ENCODE results near the gene DNASE2. TPM values are rescaled to one million over a fixed set of nuclear protein-coding genes. Genes with fewer than 3 reads are reported as not detected.
A peak's percentile ranks its signal among the peaks of the same experiment; 100 is the strongest.

The DNASE2 gene
- total RNA-seq, 1 experiment from 2014 or later: 35.7 TPM

GRCh38 chr19:12884926-12885748 is 3.9 kb upstream of the DNASE2 start (continued):
- TF ChIP-seq KAT7 (CRISPR knock-in tag; IDR thresholded peaks at IDR 0.05; ENCODE audit: borderline replicate concordance): 0 out of 2 replicates have a peak, but pooled peaks have one; percentile 82
- 0 out of 2 replicates have a peak, but pooled peaks have one; percentile 66 for TF ChIP-seq ZBTB43 (CRISPR knock-in tag; IDR thresholded peaks at IDR 0.05)
- TF ChIP-seq PREB (CRISPR knock-in tag; IDR thresholded peaks at IDR 0.05; ENCODE audit: borderline replicate concordance): no peak
- TF ChIP-seq TCF7 (CRISPR knock-in tag; IDR thresholded peaks at IDR 0.05; ENCODE audit: low read depth): peak; percentile 72; the same call in 1 of the 2 replicates
- 0 out of 2 replicates have a peak, but pooled peaks have one; percentile 31 for TF ChIP-seq CREB1 (CRISPR knock-in tag; IDR thresholded peaks at IDR 0.05)
- no peak for TF ChIP-seq NFATC4 (CRISPR knock-in tag; IDR thresholded peaks at IDR 0.05)
- TF ChIP-seq ZNF512 (CRISPR knock-in tag; IDR thresholded peaks at IDR 0.05; ENCODE audit: borderline replicate concordance): no peak
- peak; percentile 79; the same call in 1 of the 2 replicates for TF ChIP-seq NFE2L1 (CRISPR knock-in tag; IDR thresholded peaks at IDR 0.05)
- TF ChIP-seq NR2C2 (CRISPR knock-in tag; IDR thresholded peaks at IDR 0.05): 0 out of 2 replicates have a peak, but pooled peaks have one; percentile 34
- TF ChIP-seq TEAD1 (CRISPR knock-in tag; IDR thresholded peaks at IDR 0.05): peak; percentile 83
- no peak for TF ChIP-seq ZNF532 (CRISPR knock-in tag; IDR thresholded peaks at IDR 0.05; ENCODE audit: borderline replicate concordance)
- no peak for TF ChIP-seq TP53 (CRISPR knock-in tag; IDR thresholded peaks at IDR 0.05)
- no peak for TF ChIP-seq RELA (CRISPR knock-in tag; IDR thresholded peaks at IDR 0.05; ENCODE audit: borderline replicate concordance)
- TF ChIP-seq MLX (CRISPR knock-in tag; IDR thresholded peaks at IDR 0.05): no peak
- no peak for TF ChIP-seq ZMAT4 (CRISPR knock-in tag; IDR thresholded peaks at IDR 0.05)
- peak; percentile 93 for TF ChIP-seq MYBL2 (CRISPR knock-in tag; IDR thresholded peaks at IDR 0.05)
- no peak for TF ChIP-seq ZNF317 (CRISPR knock-in tag; IDR thresholded peaks at IDR 0.05; ENCODE audit: borderline replicate concordance, low read depth)
- no peak; the same call in 1 of the 2 replicates for TF ChIP-seq ATF2 (CRISPR knock-in tag; IDR thresholded peaks at IDR 0.05; ENCODE audit: borderline replicate concordance, low read depth)
- TF ChIP-seq ZNF396 (CRISPR knock-in tag; IDR thresholded peaks at IDR 0.05; ENCODE audit: borderline replicate concordance): no peak
- no peak for TF ChIP-seq CBFB (CRISPR knock-in tag; IDR thresholded peaks at IDR 0.05; ENCODE audit: low read depth)
- no peak for TF ChIP-seq RORB (CRISPR knock-in tag; IDR thresholded peaks at IDR 0.05)
